Testis (tissue), 3 donors: ENCODE data around the gene ADGRE2. TPM values are rescaled to one million over a fixed set of nuclear protein-coding genes. Genes with fewer than 3 reads are reported as not detected.

ENCODE experiments used
- DNase-seq: peaks from one replicate; pipeline ENCODE4 v3.0.0-alpha.2; 2019
- H3K27ac ChIP-seq, 2 donors: fragments of 200-600 bp; sonication (generic); one replicate each; pipeline ENCODE4 v1.5.1; 2019
- H3K27me3 ChIP-seq: fragments of 200-600 bp; sonication (generic); one replicate; pipeline ENCODE4 v1.5.1; 2019
- H3K36me3 ChIP-seq: fragments of 200-600 bp; sonication (generic); one replicate; pipeline ENCODE4 v1.5.1; 2017; ENCODE audit warnings: low read depth; ENCODE audit errors: missing control alignments
- H3K4me1 ChIP-seq: fragments of 200-600 bp; sonication (generic); one replicate; pipeline ENCODE4 v1.5.1; 2019
- H3K4me3 ChIP-seq, 2 donors: fragments of 200-600 bp; sonication (generic); one replicate each; pipeline ENCODE4 v1.5.1; 2017 to 2019
- H3K9me3 ChIP-seq: fragments of 200-600 bp; sonication (generic); one replicate; pipeline ENCODE4 v1.5.1; 2017
- POLR2A ChIP-seq: fragments of 450-650 bp; IDR thresholded peaks from one replicate; pipeline ENCODE4 v1.6.1; 2017; ENCODE audit warnings: antibody characterized with exemption, mild to moderate bottlenecking, moderate library complexity
- WGBS, 2 donors: methylation state at CpG; one replicate each; pipeline ENCODE4 v1.1.5; 2018; 5-methylcytosine and 5-hydroxymethylcytosine counted together
- intact Hi-C: fragments of 100-400 bp; cut with DNase I; formaldehyde crosslinking; loops from one replicate; pipeline ENCODE4 v1.15.1; 2023; ENCODE audit warnings: low total_unique reads
- polyA plus RNA-seq: library from polyadenylated mRNA; stranded (reverse); fragments of 350-450 nt; fragmentation: Illumina TruSeq; extraction: RNeasy Lipid Tissue Mini Kit (QIAGEN cat#74804); gene quantifications from one replicate; pipeline ENCODE4 v1.2.3, GENCODE V29; 2014; ENCODE audit warnings: low read depth, low replicate concordance; ENCODE audit not compliant: insufficient read depth
- total RNA-seq, 2 donors: library from RNA; depleted of rRNA; stranded (reverse); fragments of >200 nt; gene quantifications; one replicate each; pipeline ENCODE4 v1.2.3, GENCODE V29; 2016
- TF ChIP-seq, protein P1 (sequence below), 3 experiments: fragments of 450-650 bp in 2 of 3; fragments of 200-600 bp in 1 of 3; sonication (generic) in 1 of 3; IDR thresholded peaks; one replicate each; pipeline ENCODE4 v1.5.1; 2016 to 2019; ENCODE audit warnings: antibody characterized with exemption in 3 of 3, mild to moderate bottlenecking in 2 of 3, moderate library complexity in 1 of 3

ADGRE2 gene
- total and polyA plus RNA-seq, 3 donors from 2014 or later = 0.58 to 1.6 (median 0.71) TPM

DNA sequence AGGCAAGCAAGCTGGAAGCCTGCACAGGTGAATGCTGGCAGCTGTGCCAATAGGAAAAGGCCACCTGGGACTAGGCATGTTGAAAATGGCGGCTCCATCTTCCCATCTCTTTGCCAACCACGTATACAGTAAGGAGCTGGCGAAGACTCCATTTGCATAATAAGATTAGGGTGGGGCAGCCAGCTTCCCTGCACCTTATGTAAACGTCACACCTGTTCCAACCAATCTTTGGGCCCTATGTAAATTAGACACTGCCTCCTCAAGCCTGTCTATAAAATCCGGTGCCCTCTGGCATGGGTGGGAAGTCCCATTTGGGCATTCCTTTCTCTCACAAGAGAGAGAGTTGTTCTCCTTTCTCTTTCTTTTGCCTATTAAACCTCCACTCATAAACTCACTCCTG lies 16.8 kb downstream of the ADGRE2 start:
- 75 to 76% methylated on average over 5 of the region's 5 CpGs for WGBS, 2 donors
- intact Hi-C loops = no loop called here
- H3K4me1 ChIP-seq = no peaks in the 10 kb centered on the region
- no peaks in the 10 kb centered on the region for H3K27me3 ChIP-seq
- H3K27ac ChIP-seq = no peak overlapping the region
- H3K36me3 ChIP-seq = no peaks in the 10 kb centered on the region
- no peaks in the 10 kb centered on the region for H3K9me3 ChIP-seq
- DNase-seq = no peak
- TF ChIP-seq POLR2A = no peak
- TF ChIP-seq, protein P1, sequence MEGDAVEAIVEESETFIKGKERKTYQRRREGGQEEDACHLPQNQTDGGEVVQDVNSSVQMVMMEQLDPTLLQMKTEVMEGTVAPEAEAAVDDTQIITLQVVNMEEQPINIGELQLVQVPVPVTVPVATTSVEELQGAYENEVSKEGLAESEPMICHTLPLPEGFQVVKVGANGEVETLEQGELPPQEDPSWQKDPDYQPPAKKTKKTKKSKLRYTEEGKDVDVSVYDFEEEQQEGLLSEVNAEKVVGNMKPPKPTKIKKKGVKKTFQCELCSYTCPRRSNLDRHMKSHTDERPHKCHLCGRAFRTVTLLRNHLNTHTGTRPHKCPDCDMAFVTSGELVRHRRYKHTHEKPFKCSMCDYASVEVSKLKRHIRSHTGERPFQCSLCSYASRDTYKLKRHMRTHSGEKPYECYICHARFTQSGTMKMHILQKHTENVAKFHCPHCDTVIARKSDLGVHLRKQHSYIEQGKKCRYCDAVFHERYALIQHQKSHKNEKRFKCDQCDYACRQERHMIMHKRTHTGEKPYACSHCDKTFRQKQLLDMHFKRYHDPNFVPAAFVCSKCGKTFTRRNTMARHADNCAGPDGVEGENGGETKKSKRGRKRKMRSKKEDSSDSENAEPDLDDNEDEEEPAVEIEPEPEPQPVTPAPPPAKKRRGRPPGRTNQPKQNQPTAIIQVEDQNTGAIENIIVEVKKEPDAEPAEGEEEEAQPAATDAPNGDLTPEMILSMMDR (IDR thresholded peaks at IDR 0.05) = no peak
- H3K4me3 ChIP-seq = no peak overlapping the region

DNA sequence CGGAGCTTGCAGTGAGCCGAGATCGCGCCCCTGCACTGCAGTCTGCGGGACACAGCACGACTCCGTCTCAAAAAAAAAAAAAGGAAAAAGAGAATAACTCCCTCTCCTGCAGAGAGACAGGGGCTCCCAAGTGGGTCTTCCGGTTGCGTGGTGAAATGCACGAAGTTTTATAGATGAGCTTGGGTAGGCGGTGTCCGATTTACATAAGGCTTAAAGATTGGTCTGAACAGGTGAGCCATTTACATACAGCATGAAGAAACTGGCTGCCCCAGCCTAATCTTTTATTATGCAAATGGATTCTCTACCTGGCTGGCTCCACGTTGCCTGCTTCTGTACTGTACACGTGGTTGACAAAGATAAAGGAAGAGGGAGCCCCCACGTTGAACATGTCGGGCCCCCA lies 19.5 kb downstream of the ADGRE2 start:
- no peak overlapping the region for H3K4me3 ChIP-seq
- H3K36me3 ChIP-seq = no peaks in the 10 kb centered on the region
- 29 to 34% methylated on average over 16 of the region's 16 CpGs for WGBS, 2 donors
- no peak for DNase-seq
- H3K9me3 ChIP-seq = no peaks in the 10 kb centered on the region
- TF ChIP-seq POLR2A = no peak
- TF ChIP-seq, protein P1 (IDR thresholded peaks at IDR 0.05) = no peak
- H3K4me1 ChIP-seq = no peaks in the 10 kb centered on the region
- intact Hi-C loops = no loop called here
- no peak overlapping the region for H3K27ac ChIP-seq
- H3K27me3 ChIP-seq = no peaks in the 10 kb centered on the region

DNA sequence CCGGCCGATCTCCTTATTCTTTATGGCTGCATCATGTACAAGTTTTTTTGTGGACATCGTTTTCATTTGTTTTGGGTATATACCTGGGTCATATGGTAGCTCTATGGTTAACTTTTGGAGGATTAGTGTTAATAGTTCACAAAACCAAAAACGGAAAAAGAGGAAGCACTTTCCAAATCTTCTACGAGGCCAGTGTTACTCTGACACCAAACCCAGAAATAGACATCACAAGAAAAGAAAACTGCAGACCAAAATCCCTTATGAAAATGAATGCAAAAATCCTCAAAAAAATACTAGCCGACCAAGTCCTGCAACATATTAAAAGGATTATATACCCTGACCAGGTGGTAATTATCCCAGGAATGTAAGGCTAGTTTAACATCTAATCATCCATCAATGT lies 29.8 kb downstream of the ADGRE2 start:
- no peaks in the 10 kb centered on the region for H3K9me3 ChIP-seq
- H3K4me1 ChIP-seq = no peaks in the 10 kb centered on the region
- DNase-seq = no peak
- no peak overlapping the region for H3K4me3 ChIP-seq
- no peaks in the 10 kb centered on the region for H3K27me3 ChIP-seq
- intact Hi-C loops = no loop called here
- 75 to 79% methylated on average over 6 of the region's 6 CpGs for WGBS, 2 donors
- TF ChIP-seq POLR2A = no peak
- TF ChIP-seq, protein P1 (IDR thresholded peaks at IDR 0.05) = no peak
- H3K36me3 ChIP-seq = no peaks in the 10 kb centered on the region
- no peak overlapping the region for H3K27ac ChIP-seq

DNA sequence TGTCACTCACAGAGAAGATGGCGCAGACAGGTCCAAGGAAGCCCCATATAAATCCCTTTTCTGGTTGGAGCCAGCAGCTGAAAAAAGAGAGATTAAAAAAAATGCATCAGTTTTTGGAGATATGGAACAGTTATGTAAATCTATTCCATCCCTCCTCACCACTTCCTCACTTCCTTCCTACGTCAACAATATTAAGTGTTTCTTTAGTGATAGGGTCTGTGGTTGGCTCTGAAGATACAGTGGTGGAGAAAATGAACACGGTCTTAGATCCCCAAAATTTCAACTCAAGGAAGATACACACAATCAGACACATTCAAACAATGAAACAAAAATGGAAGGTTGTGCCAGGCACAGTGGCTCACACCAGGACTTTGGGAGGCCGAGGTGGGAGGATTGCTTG lies 31.5 kb downstream of the ADGRE2 start:
- Histone ChIP-seq H3K27me3 (no peaks in the 10 kb centered on the region), H3K4me3 (no peak overlapping the region), H3K4me1 (no peaks in the 10 kb centered on the region), H3K27ac (no peak overlapping the region), H3K36me3 (no peaks in the 10 kb centered on the region), H3K9me3 (no peaks in the 10 kb centered on the region)
- DNase-seq = no peak
- intact Hi-C loops = no loop called here
- no peak for TF ChIP-seq POLR2A
- 81 to 85% methylated on average over 4 of the region's 4 CpGs for WGBS, 2 donors

DNA sequence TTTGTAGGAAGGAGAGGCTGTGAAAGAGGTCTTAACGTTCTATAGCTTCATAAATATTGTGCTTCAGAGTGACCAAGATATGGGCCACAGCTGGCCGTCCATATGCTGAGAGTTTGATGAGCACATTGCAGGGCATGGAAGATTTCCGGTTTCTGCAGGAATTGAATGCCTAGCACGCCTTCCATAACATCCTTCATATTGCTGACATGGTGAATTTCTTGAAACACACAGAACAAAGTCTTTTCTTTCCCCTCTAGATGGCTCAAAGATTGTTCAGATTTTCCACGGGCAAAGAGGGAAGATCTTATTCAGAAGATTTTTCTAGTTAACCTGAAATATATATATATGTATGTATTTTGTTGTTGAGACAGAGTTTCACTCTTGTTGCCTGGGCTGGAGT lies 42.4 kb downstream of the ADGRE2 start:
- TF ChIP-seq POLR2A = no peak
- TF ChIP-seq, protein P1 (IDR thresholded peaks at IDR 0.05) = no peak
- WGBS, 2 donors = 67 to 78% methylated on average over 5 of the region's 5 CpGs
- H3K27ac ChIP-seq = no peak overlapping the region
- no peaks in the 10 kb centered on the region for H3K4me1 ChIP-seq
- H3K4me3 ChIP-seq = no peak overlapping the region
- H3K27me3 ChIP-seq = no peaks in the 10 kb centered on the region
- intact Hi-C loops = no loop called here
- no peaks in the 10 kb centered on the region for H3K36me3 ChIP-seq
- no peak for DNase-seq
- no peaks in the 10 kb centered on the region for H3K9me3 ChIP-seq
